Trophoblast cell (in vitro differentiated cells and primary cell): ENCODE data around the gene KDF1.

Source experiments
- DNase-seq, 2 donors: peaks; one replicate each; pipeline ENCODE4 v3.0.0-alpha.2; 2016
- H2AFZ ChIP-seq: 2 replicates; pipeline ENCODE4 v1.6.1; 2013; ENCODE audit warnings: low read length, moderate library complexity, mild to moderate bottlenecking; ENCODE audit not compliant: insufficient read depth, poor library complexity
- H2AK5ac ChIP-seq: 2 replicates; pipeline ENCODE4 v1.6.1; 2013; ENCODE audit warnings: mild to moderate bottlenecking, low read length
- H2BK120ac ChIP-seq: 2 replicates; pipeline ENCODE4 v1.6.1; 2013; ENCODE audit warnings: low read length, mild to moderate bottlenecking, moderate library complexity; ENCODE audit not compliant: insufficient read depth, poor library complexity
- H2BK12ac ChIP-seq: 2 replicates; pipeline ENCODE4 v1.6.1; 2013; ENCODE audit warnings: mild to moderate bottlenecking, low read length, moderate library complexity
- H2BK5ac ChIP-seq: 2 replicates; pipeline ENCODE4 v1.6.1; 2013; ENCODE audit warnings: low read length, low read depth, moderate library complexity, mild to moderate bottlenecking; ENCODE audit not compliant: poor library complexity
- H3K14ac ChIP-seq: 2 replicates; pipeline ENCODE4 v1.6.1; 2013; ENCODE audit warnings: mild to moderate bottlenecking, low read length
- H3K18ac ChIP-seq: 2 replicates; pipeline ENCODE4 v1.6.1; 2013; ENCODE audit warnings: mild to moderate bottlenecking, low read length
- H3K23ac ChIP-seq: 2 replicates; pipeline ENCODE4 v1.6.1; 2013; ENCODE audit warnings: low read length
- H3K27ac ChIP-seq: 2 replicates; pipeline ENCODE4 v1.5.1; 2013; ENCODE audit warnings: low read depth, mild to moderate bottlenecking, inconsistent platforms, low read length, moderate library complexity
- H3K27me3 ChIP-seq: 2 replicates; pipeline ENCODE4 v1.6.1; 2013; ENCODE audit warnings: inconsistent platforms, mild to moderate bottlenecking, low read length, moderate library complexity; ENCODE audit not compliant: insufficient read depth
- H3K36me3 ChIP-seq, 2 experiments: 1 replicate in 1 of 2; 2 replicates in 1 of 2; pipeline ENCODE4 v1.6.1; 2013; ENCODE audit warnings: low read length in 2 of 2, mild to moderate bottlenecking in 2 of 2, moderate library complexity in 1 of 2; ENCODE audit not compliant: insufficient read depth in 2 of 2, control insufficient read depth in 1 of 2
- H3K4ac ChIP-seq: 2 replicates; pipeline ENCODE4 v1.6.1; 2013; ENCODE audit warnings: low read depth, mild to moderate bottlenecking, low read length, moderate library complexity
- H3K4me1 ChIP-seq, 2 experiments: 1 replicate in 1 of 2; 2 replicates in 1 of 2; pipeline ENCODE4 v1.6.1; 2013; ENCODE audit warnings: low read length in 2 of 2, mild to moderate bottlenecking in 2 of 2, moderate library complexity in 1 of 2; ENCODE audit not compliant: insufficient read depth in 2 of 2, control insufficient read depth in 1 of 2
- H3K4me2 ChIP-seq: 2 replicates; pipeline ENCODE4 v1.6.1; 2013; ENCODE audit warnings: inconsistent platforms, mild to moderate bottlenecking, low read length, moderate library complexity
- H3K4me3 ChIP-seq: 2 replicates; pipeline ENCODE4 v1.5.1; 2013; ENCODE audit warnings: mild to moderate bottlenecking, low read depth, low read length, inconsistent platforms
- H3K79me1 ChIP-seq: one replicate; pipeline ENCODE4 v1.6.1; 2013; ENCODE audit warnings: low read length
- H3K79me2 ChIP-seq: 2 replicates; pipeline ENCODE4 v1.6.1; 2013; ENCODE audit warnings: low read length, mild to moderate bottlenecking; ENCODE audit not compliant: control insufficient read depth, insufficient read depth, poor library complexity
- H3K9ac ChIP-seq: 2 replicates; pipeline ENCODE4 v1.6.1; 2013; ENCODE audit warnings: mild to moderate bottlenecking, low read length
- H3K9me3 ChIP-seq: 2 replicates; pipeline ENCODE4 v1.6.1; 2013; ENCODE audit warnings: low read depth, mild to moderate bottlenecking, control low read depth, inconsistent platforms, low read length; ENCODE audit not compliant: insufficient read depth
- H4K12ac ChIP-seq: 2 replicates; pipeline ENCODE4 v1.6.1; 2013; ENCODE audit warnings: low read depth, mild to moderate bottlenecking, low read length, moderate library complexity
- H4K8ac ChIP-seq: 2 replicates; pipeline ENCODE4 v1.6.1; 2013; ENCODE audit warnings: low read depth, mild to moderate bottlenecking, low read length, moderate library complexity
- H4K91ac ChIP-seq: one replicate; pipeline ENCODE4 v1.6.1; 2013; ENCODE audit warnings: low read depth, mild to moderate bottlenecking, low read length, moderate library complexity
- WGBS: extraction: QIAGEN DNeasy Blood & Tissue Kit; methylation state at CpG from one replicate; pipeline ENCODE4 v1.1.7; 2013; ENCODE audit warnings: missing lambda C conversion rate; ENCODE audit not compliant: insufficient read length, insufficient coverage; ENCODE audit errors: extremely low coverage; 5-methylcytosine and 5-hydroxymethylcytosine counted together

The KDF1 gene

GRCh38 chr1:26913754-26914619, 46.3 kb downstream of the KDF1 start, which contains the start of gene NR0B2:
Gene NR0B2 (minus strand): TSS chr1:26913975. CDS start chr1:26913940, 35 bp downstream.
- no peak within 1 kb of the TSS for H2BK12ac ChIP-seq
- no peak within 1 kb of the TSS for H4K8ac ChIP-seq

GRCh38 chr1:26913389-26913753, 46.9 kb downstream of the KDF1 start:
- no peak overlapping the region for H3K4me3 ChIP-seq
- no peaks in the 10 kb centered on the region for H3K36me3 ChIP-seq
- no peak overlapping the region for H3K23ac ChIP-seq
- H3K79me1 ChIP-seq, result no peaks in the 10 kb centered on the region
- no peak overlapping the region for H3K18ac ChIP-seq
- H2BK120ac ChIP-seq, result no peak overlapping the region
- H3K4me2 ChIP-seq, result no peak overlapping the region
- no peak overlapping the region for H4K91ac ChIP-seq
- no CpG with 5 or more reads among the region's 5 CpGs for WGBS
- no peak overlapping the region for H4K12ac ChIP-seq
- H3K9ac ChIP-seq, result no peak overlapping the region
- no peaks in the 10 kb centered on the region for H3K4me1 ChIP-seq
- no peak overlapping the region for H3K27ac ChIP-seq
- H3K27me3 ChIP-seq, result no peaks in the 10 kb centered on the region
- H3K9me3 ChIP-seq, result peaks cover 4% of the 10 kb centered on the region
- H2AFZ ChIP-seq, result no peak overlapping the region
- DNase-seq, result no peak
- H2BK5ac ChIP-seq, result no peak overlapping the region
- no peak overlapping the region for H3K14ac ChIP-seq
- H2AK5ac ChIP-seq, result no peak overlapping the region
- H3K79me2 ChIP-seq, result no peaks in the 10 kb centered on the region
- no peak overlapping the region for H2BK12ac ChIP-seq
- no peak overlapping the region for H4K8ac ChIP-seq
- H3K4ac ChIP-seq, result no peak overlapping the region

More at GRCh38 chr1:26913754-26914619, 46.3 kb downstream of the KDF1 start, which contains the start of gene NR0B2:
- Histone ChIP-seq H2BK5ac (no peak within 1 kb of the TSS), H3K79me2 (no peaks in the 10 kb centered on the region), H3K23ac (no peak within 1 kb of the TSS), H3K79me1 (no peaks in the 10 kb centered on the region), H3K4me2 (no peak within 1 kb of the TSS), H3K36me3 (no peaks in the 10 kb centered on the region), H3K9me3 (peaks cover 4% of the 10 kb centered on the region), H4K91ac (no peak within 1 kb of the TSS), H2BK120ac (no peak within 1 kb of the TSS), H3K14ac (no peak within 1 kb of the TSS), H3K4me3 (no peak within 1 kb of the TSS), H3K4me1 (no peaks in the 10 kb centered on the region), H4K12ac (no peak within 1 kb of the TSS), H3K27me3 (no peaks in the 10 kb centered on the region), H2AFZ (no peak within 1 kb of the TSS), H2AK5ac (no peak within 1 kb of the TSS), H3K18ac (no peak within 1 kb of the TSS), H3K9ac (no peak within 1 kb of the TSS), H3K4ac (no peak within 1 kb of the TSS), H3K27ac (no peak within 1 kb of the TSS)
- WGBS, result no CpG with 5 or more reads among the region's 16 CpGs
- DNase-seq, result no peak

GRCh38 chr1:26912147-26912490, 48.1 kb downstream of the KDF1 start:
- H3K27ac ChIP-seq, result no peak overlapping the region
- no peak overlapping the region for H4K91ac ChIP-seq
- no peak overlapping the region for H3K4me3 ChIP-seq
- H3K27me3 ChIP-seq, result no peaks in the 10 kb centered on the region
- no peaks in the 10 kb centered on the region for H3K79me2 ChIP-seq
- H3K23ac ChIP-seq, result no peak overlapping the region
- WGBS, result no CpG with 5 or more reads among the region's 2 CpGs
- no peak overlapping the region for H2BK12ac ChIP-seq
- H3K14ac ChIP-seq, result no peak overlapping the region
- peaks cover 0 to 2% of the 10 kb centered on the region in 2 experiments for H3K4me1 ChIP-seq
- H4K8ac ChIP-seq, result no peak overlapping the region
- no peak overlapping the region for H3K4ac ChIP-seq
- H2AFZ ChIP-seq, result no peak overlapping the region
- H2AK5ac ChIP-seq, result no peak overlapping the region
- peaks cover 4% of the 10 kb centered on the region for H3K9me3 ChIP-seq
- no peak overlapping the region for H3K9ac ChIP-seq
- H2BK120ac ChIP-seq, result no peak overlapping the region
- H2BK5ac ChIP-seq, result no peak overlapping the region
- no peaks in the 10 kb centered on the region for H3K79me1 ChIP-seq
- no peak overlapping the region for H3K4me2 ChIP-seq
- H4K12ac ChIP-seq, result no peak overlapping the region
- no peaks in the 10 kb centered on the region for H3K36me3 ChIP-seq
- no peak for DNase-seq
- H3K18ac ChIP-seq, result no peak overlapping the region

GRCh38 chr1:26911399-26912146, 48.7 kb downstream of the KDF1 start:
- Histone ChIP-seq H4K12ac (no peak overlapping the region), H3K14ac (no peak overlapping the region), H3K79me2 (no peaks in the 10 kb centered on the region), H2BK120ac (no peak overlapping the region), H3K9ac (no peak overlapping the region), H3K79me1 (no peaks in the 10 kb centered on the region), H3K4me3 (no peak overlapping the region), H4K8ac (no peak overlapping the region), H3K4me1 (peaks cover 0 to 2% of the 10 kb centered on the region in 2 experiments), H3K9me3 (peaks cover 4% of the 10 kb centered on the region), H3K23ac (no peak overlapping the region), H3K27me3 (no peaks in the 10 kb centered on the region), H2BK5ac (no peak overlapping the region), H3K27ac (no peak overlapping the region), H3K18ac (no peak overlapping the region), H3K4me2 (no peak overlapping the region), H4K91ac (no peak overlapping the region), H2AK5ac (no peak overlapping the region), H2BK12ac (no peak overlapping the region), H2AFZ (no peak overlapping the region), H3K4ac (no peak overlapping the region), H3K36me3 (no peaks in the 10 kb centered on the region)
- DNase-seq, result no peak
- no CpG with 5 or more reads among the region's 8 CpGs for WGBS
